Brain microvascular endothelial cell (primary cell): ENCODE measurements around the gene CCR6.

Experiments
- DNase-seq: peaks from one replicate; pipeline ENCODE4 v3.0.0-alpha.2; 2020
- H3K27ac ChIP-seq: fragments of 250-450 bp; sonication (Bioruptor Pico); 2 replicates; pipeline ENCODE4 v1.5.1; 2020; ENCODE audit warnings: mild to moderate bottlenecking, moderate library complexity
- H3K27me3 ChIP-seq: fragments of 250-450 bp; sonication (Bioruptor Pico); replicated peaks from 2 replicates; pipeline ENCODE4 v1.5.1; 2020; ENCODE audit warnings: mild to moderate bottlenecking
- H3K36me3 ChIP-seq: fragments of 250-450 bp; sonication (Bioruptor Pico); replicated peaks from 2 replicates; pipeline ENCODE4 v1.5.1; 2020; ENCODE audit warnings: mild to moderate bottlenecking
- H3K4me3 ChIP-seq: 2 replicates; pipeline ENCODE4 v1.5.1; 2011; ENCODE audit warnings: low read depth, mild to moderate bottlenecking, control low read depth, low read length, moderate library complexity
- in situ Hi-C: cut with HindIII; loops from 2 replicates; pipeline ENCODE4 v1.10.0; 2017; ENCODE audit warnings: low sequenced_read_pairs, low pct_ligation_motif_present
- TF ChIP-seq, protein P1 (sequence below): IDR thresholded peaks from 2 replicates; pipeline ENCODE4 v1.5.1; 2011; ENCODE audit warnings: low read depth, mild to moderate bottlenecking, moderate library complexity, low read length, control low read depth, inconsistent platforms; ENCODE audit errors: missing control alignments

Gene CCR6

DNA sequence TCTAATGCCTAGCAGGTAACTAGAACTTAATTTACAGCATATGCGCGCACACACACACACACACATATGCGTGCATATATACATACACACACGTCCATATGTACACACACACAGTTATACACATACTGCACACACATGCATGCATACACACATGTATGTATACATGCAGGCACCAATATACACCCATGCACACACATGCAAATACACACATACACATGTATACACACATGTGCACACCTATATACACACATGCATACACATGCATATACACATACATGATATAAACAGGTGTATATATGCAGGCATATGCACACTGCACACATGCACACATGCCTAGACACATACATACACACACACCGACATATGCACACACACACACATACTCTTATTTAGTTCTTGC, 1.9 kb downstream of the CCR6 start:
- Histone ChIP-seq H3K27ac (no peak overlapping the region), H3K4me3 (no peak overlapping the region), H3K36me3 (no peaks in the 10 kb centered on the region), H3K27me3 (no peaks in the 10 kb centered on the region)
- no peak for DNase-seq
- in situ Hi-C loops, result no loop called here
- TF ChIP-seq, protein P1, sequence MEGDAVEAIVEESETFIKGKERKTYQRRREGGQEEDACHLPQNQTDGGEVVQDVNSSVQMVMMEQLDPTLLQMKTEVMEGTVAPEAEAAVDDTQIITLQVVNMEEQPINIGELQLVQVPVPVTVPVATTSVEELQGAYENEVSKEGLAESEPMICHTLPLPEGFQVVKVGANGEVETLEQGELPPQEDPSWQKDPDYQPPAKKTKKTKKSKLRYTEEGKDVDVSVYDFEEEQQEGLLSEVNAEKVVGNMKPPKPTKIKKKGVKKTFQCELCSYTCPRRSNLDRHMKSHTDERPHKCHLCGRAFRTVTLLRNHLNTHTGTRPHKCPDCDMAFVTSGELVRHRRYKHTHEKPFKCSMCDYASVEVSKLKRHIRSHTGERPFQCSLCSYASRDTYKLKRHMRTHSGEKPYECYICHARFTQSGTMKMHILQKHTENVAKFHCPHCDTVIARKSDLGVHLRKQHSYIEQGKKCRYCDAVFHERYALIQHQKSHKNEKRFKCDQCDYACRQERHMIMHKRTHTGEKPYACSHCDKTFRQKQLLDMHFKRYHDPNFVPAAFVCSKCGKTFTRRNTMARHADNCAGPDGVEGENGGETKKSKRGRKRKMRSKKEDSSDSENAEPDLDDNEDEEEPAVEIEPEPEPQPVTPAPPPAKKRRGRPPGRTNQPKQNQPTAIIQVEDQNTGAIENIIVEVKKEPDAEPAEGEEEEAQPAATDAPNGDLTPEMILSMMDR, result no peak

DNA sequence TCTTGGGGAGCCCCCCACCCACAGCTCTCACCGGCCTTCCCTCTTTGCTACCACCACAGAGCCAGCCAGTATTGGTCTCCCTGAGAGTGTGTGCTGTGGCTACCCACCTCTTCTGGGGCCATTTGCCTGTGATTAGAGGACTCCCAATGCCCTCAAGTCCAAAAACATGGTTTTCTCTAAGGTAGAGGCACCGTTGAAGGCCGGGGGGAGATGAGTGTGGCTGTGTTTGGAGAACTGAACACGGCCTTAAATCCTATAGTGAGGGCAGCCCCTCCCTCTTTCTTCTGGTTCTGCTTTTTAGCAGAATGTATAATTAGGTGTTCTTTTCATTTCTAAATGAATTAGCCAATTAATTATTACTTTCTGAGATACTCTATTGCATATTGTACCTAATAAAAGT, 2.5 kb downstream of the CCR6 start:
- DNase-seq, result no peak
- no peak overlapping the region for H3K27ac ChIP-seq
- no peaks in the 10 kb centered on the region for H3K36me3 ChIP-seq
- no peaks in the 10 kb centered on the region for H3K27me3 ChIP-seq
- no peak overlapping the region for H3K4me3 ChIP-seq
- TF ChIP-seq, protein P1, result no peak
- in situ Hi-C loops, result no loop called here

DNA sequence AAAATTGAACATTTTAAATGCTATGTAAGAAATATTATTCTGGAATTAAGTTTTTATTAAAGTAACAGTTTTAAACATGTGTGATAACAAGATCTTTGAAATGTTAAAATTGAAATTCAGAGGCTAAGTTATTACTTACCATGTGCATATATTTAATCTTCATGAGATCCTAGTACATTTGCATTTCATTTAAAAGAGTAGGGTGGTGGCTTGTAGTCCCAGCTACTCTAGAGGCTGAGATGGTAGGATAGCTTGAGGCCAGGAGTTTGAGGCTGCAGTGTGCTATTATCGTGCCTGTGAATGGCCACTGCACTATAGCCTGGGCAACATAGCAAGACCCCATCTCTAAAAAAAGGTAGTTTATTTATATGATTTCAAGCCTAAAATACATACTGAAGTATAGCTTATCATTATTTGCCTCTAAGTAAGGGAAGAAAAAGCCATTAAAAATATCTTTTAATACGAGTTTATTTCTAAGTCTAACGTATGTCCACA, 3.0 kb downstream of the CCR6 start:
- TF ChIP-seq, protein P1, result no peak

DNA sequence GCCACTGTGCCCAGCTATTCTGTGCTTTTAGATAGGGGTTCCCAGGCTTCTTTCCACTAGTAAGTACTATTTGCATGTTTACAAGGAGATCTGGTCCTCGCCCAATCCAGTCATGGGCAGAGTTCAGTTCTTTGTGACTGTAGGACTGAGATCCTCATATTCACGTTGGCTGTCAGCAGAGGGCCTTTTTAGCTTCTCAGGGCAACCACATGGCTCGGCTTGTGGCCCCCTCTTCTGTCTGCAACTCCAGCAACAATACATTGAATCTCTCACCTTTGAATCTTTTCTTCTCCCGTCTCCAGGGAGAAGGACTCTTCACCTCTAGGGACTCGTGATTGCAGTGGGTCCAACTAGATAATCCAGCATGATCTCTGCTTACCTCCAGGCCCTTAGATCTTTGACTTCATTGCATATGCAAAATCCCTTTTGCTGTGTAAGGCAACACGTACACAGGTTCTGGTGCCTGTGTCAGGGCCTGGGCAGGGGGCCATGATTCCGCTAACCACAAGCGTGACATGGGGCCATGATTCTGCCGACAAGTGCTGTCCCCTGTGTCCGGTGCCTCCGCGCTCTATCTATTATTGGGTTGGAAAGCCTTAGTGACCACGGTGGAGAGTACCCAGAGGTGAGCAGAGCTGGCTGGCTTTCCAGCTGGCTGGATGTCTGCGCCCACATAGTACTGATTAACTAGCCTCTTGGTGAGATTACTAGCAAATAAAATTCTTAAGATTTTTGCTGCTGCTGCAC, 5.1 kb downstream of the CCR6 start:
- in situ Hi-C loops, result no loop called here
- H3K36me3 ChIP-seq, result no peaks in the 10 kb centered on the region
- DNase-seq, result no peak
- TF ChIP-seq, protein P1, result no peak
- no peaks in the 10 kb centered on the region for H3K27me3 ChIP-seq
- H3K27ac ChIP-seq, result no peak overlapping the region
- H3K4me3 ChIP-seq, result no peak overlapping the region

More for the DNA sequence above, 3.0 kb downstream of the CCR6 start:
- Histone ChIP-seq H3K27ac (no peak overlapping the region), H3K36me3 (no peaks in the 10 kb centered on the region), H3K27me3 (no peaks in the 10 kb centered on the region), H3K4me3 (no peak overlapping the region)
- no peak for DNase-seq
- in situ Hi-C loops, result no loop called here

DNA sequence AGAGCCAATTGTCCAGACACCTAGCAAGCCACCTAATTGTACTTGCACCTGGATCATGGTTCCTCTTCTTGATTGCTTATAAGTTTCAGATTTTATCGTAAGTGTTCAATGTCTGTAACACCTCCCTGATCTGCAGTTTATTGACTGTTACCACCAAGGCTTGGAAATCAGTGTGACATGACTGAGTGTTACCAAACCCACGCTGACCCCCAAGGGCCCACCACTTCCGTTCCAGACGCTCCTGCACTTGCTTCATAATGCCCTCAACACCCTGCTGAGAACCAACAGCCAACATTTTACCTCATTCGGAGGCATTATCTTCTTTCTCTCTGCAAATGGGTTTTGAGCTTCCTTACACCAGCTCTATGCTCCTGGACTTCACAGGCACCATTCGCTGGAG, 6.3 kb downstream of the CCR6 start:
- H3K27ac ChIP-seq, result no peak overlapping the region
- no peak for DNase-seq
- no peaks in the 10 kb centered on the region for H3K27me3 ChIP-seq
- H3K4me3 ChIP-seq, result no peak overlapping the region
- H3K36me3 ChIP-seq, result no peaks in the 10 kb centered on the region
- in situ Hi-C loops, result no loop called here
- TF ChIP-seq, protein P1, result no peak

DNA sequence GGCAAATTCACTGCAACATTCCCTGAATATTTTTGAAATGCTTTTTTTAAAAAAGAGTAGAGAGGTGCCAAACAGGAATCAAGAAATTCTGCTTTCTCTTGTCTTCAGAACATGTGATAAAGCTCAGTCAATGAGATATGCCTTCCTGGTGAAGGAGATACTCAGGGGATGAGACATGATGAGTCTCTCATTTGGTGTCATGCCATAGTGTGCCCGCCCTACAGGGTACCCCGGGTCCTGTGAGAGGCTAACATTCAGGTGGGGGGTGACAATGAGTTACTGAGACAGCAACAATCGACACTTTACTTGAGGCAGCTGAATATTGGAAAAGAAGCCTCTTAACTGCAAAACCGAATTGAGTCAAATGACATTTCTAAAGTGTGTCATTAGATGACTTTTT, 6.7 kb downstream of the CCR6 start:
- no peak overlapping the region for H3K4me3 ChIP-seq
- in situ Hi-C loops, result no loop called here
- no peak for DNase-seq
- TF ChIP-seq, protein P1, result no peak
- H3K27me3 ChIP-seq, result no peaks in the 10 kb centered on the region
- H3K27ac ChIP-seq, result no peak overlapping the region
- H3K36me3 ChIP-seq, result no peaks in the 10 kb centered on the region
